Measurements from ENCODE around the gene RAD51AP2. TPM values are rescaled to one million over a fixed set of nuclear protein-coding genes. Genes with fewer than 3 reads are reported as not detected.
"Not testable (repeated sequence)": the region's sequence is repeated elsewhere in the genome, so short reads cannot be mapped to it uniquely, and the experiment has no call there.

RAD51AP2 gene
- total and polyA plus RNA-seq, 8 donors: 0.20 to 0.55 TPM; not detected in 6

- H3K4me1 ChIP-seq: no peaks in the 10 kb centered on the region
- 26 to 61% (median 56%) methylated on average over 1 of the region's 1 CpG for WGBS, 5 donors
- no peaks in the 10 kb centered on the region for H3K9me3 ChIP-seq
- intact Hi-C loops (cut with DNase I; ENCODE audit: low total_unique reads): no loop called here
- no peak overlapping the region for H3K4me3 ChIP-seq
- H3K36me3 ChIP-seq: no peaks in the 10 kb centered on the region
- H3K27ac ChIP-seq: no peak overlapping the region
- H3K27me3 ChIP-seq: no peaks in the 10 kb centered on the region
- no peak for DNase-seq
- TF ChIP-seq POLR2A (IDR thresholded peaks at IDR 0.05) (no peak), CTCF (IDR thresholded peaks at IDR 0.05) (no peak), POLR2AphosphoS5 (IDR thresholded peaks at IDR 0.05) (no peak), EP300 (IDR thresholded peaks at IDR 0.05) (no peak)
Measured at GRCh38 chr2:17497718-17498117, 20.5 kb downstream of the RAD51AP2 start.

- DNase-seq: no peak
- TF ChIP-seq EP300 (IDR thresholded peaks at IDR 0.05): no peak
- no peak for TF ChIP-seq CTCF (IDR thresholded peaks at IDR 0.05)
- no peaks in the 10 kb centered on the region for H3K9me3 ChIP-seq
- H3K36me3 ChIP-seq: no peaks in the 10 kb centered on the region
- H3K4me1 ChIP-seq: no peaks in the 10 kb centered on the region
- 33 to 70% (median 43%) methylated on average over 1 of the region's 1 CpG for WGBS, 5 donors
- intact Hi-C loops (cut with DNase I; ENCODE audit: low total_unique reads): no loop called here
- no peak overlapping the region for H3K4me3 ChIP-seq
- no peaks in the 10 kb centered on the region for H3K27me3 ChIP-seq
- no peak overlapping the region for H3K27ac ChIP-seq
Measured at GRCh38 chr2:17495590-17495989, 22.6 kb downstream of the RAD51AP2 start.

GRCh38 chr2:17490165-17490564 is 28.1 kb downstream of the RAD51AP2 start:
- H3K27me3 ChIP-seq; H3K4me1 ChIP-seq; intact Hi-C loops (cut with DNase I; ENCODE audit: low total_unique reads); DNase-seq; H3K36me3 ChIP-seq; H3K27ac ChIP-seq; H3K9me3 ChIP-seq; H3K4me3 ChIP-seq: not testable (repeated sequence)

- DNase-seq; H3K9me3 ChIP-seq; H3K4me3 ChIP-seq; H3K27me3 ChIP-seq; H3K4me1 ChIP-seq; H3K27ac ChIP-seq; intact Hi-C loops (cut with DNase I; ENCODE audit: low total_unique reads); H3K36me3 ChIP-seq: not testable (repeated sequence)
- WGBS, 5 donors: 83 to 93% (median 89%) methylated on average over 4 of the region's 4 CpGs
Measured at GRCh38 chr2:17488610-17489009, 29.6 kb downstream of the RAD51AP2 start.

GRCh38 chr2:17483496-17483895 is 34.7 kb downstream of the RAD51AP2 start:
- H3K4me3 ChIP-seq: no peak overlapping the region
- no peak overlapping the region for H3K27ac ChIP-seq
- TF ChIP-seq CTCF (IDR thresholded peaks at IDR 0.05): no peak
- TF ChIP-seq POLR2A (IDR thresholded peaks at IDR 0.05): no peak
- TF ChIP-seq EP300 (IDR thresholded peaks at IDR 0.05): no peak
- no peak for TF ChIP-seq POLR2AphosphoS5 (IDR thresholded peaks at IDR 0.05)
- no peaks in the 10 kb centered on the region for H3K9me3 ChIP-seq
- H3K4me1 ChIP-seq: peaks cover 0 to 5% (median 0%) of the 10 kb centered on the region in 4 donors
- 21 to 48% (median 45%) methylated on average over 1 of the region's 1 CpG for WGBS, 5 donors
- no peaks in the 10 kb centered on the region for H3K36me3 ChIP-seq
- DNase-seq: peak in 1 of 2 donors; percentile 4
- H3K27me3 ChIP-seq: no peaks in the 10 kb centered on the region
- intact Hi-C loops (cut with DNase I; ENCODE audit: low total_unique reads): no loop called here

GRCh38 chr2:17482651-17483050 is 35.6 kb downstream of the RAD51AP2 start:
- DNase-seq: no peak
- TF ChIP-seq CTCF (IDR thresholded peaks at IDR 0.05): no peak
- no peak for TF ChIP-seq EP300 (IDR thresholded peaks at IDR 0.05)
- no peak for TF ChIP-seq POLR2AphosphoS5 (IDR thresholded peaks at IDR 0.05)
- no peak for TF ChIP-seq POLR2A (IDR thresholded peaks at IDR 0.05)
- Histone ChIP-seq H3K36me3 (no peaks in the 10 kb centered on the region), H3K4me3 (no peak overlapping the region), H3K9me3 (no peaks in the 10 kb centered on the region), H3K27me3 (no peaks in the 10 kb centered on the region), H3K27ac (no peak overlapping the region), H3K4me1 (peaks cover 0 to 5% (median 0%) of the 10 kb centered on the region in 4 donors)
- intact Hi-C loops (cut with DNase I; ENCODE audit: low total_unique reads): no loop called here
- WGBS, 5 donors: 74 to 88% (median 85%) methylated on average over 2 of the region's 2 CpGs

Data from stomach (tissue), 9 donors.